Measurements from ENCODE around the gene COX7A2L. TPM values are rescaled to one million over a fixed set of nuclear protein-coding genes. Genes with fewer than 3 reads are reported as not detected.

The COX7A2L gene
- total RNA-seq, 1 donor from 2014 or later, result 109 TPM

- Histone ChIP-seq H3K4me3 (no peak overlapping the region), H3K9me3 (replicated peaks) (no peaks in the 10 kb centered on the region), H3K4me1 (peaks cover 32% of the 10 kb centered on the region), H3K27ac (replicated peaks) (no peak overlapping the region), H3K27me3 (ENCODE audit: low read depth) (no peaks in the 10 kb centered on the region), H3K36me3 (peaks cover 44% of the 10 kb centered on the region)
- intact Hi-C loops (cut with micrococcal nuclease), result no loop called here
- DNase-seq, result no peak
- TF ChIP-seq CTCF (IDR thresholded peaks at IDR 0.05; ENCODE audit: borderline replicate concordance), result no peak
Observed at GRCh38 chr2:42345986-42346385, 15.0 kb downstream of the COX7A2L start.

- peaks cover 41% of the 10 kb centered on the region for H3K36me3 ChIP-seq
- intact Hi-C loops (cut with micrococcal nuclease), result no loop called here
- H3K9me3 ChIP-seq (replicated peaks), result no peaks in the 10 kb centered on the region
Observed at GRCh38 chr2:42342795-42343241, 18.2 kb downstream of the COX7A2L start.

GRCh38 chr2:42342061-42342794 lies 18.8 kb downstream of the COX7A2L start:
- peaks cover 26% of the 10 kb centered on the region for H3K4me1 ChIP-seq
- no peaks in the 10 kb centered on the region for H3K9me3 ChIP-seq (replicated peaks)
- TF ChIP-seq CTCF (IDR thresholded peaks at IDR 0.05; ENCODE audit: borderline replicate concordance), result no peak
- H3K27me3 ChIP-seq (ENCODE audit: low read depth), result no peaks in the 10 kb centered on the region
- no peak overlapping the region for H3K4me3 ChIP-seq
- peaks cover 36% of the 10 kb centered on the region for H3K36me3 ChIP-seq
- H3K27ac ChIP-seq (replicated peaks), result peak overlapping the region; percentile 60
- intact Hi-C loops (cut with micrococcal nuclease), result no loop called here
- DNase-seq, result peak; percentile 25

More at GRCh38 chr2:42342795-42343241, 18.2 kb downstream of the COX7A2L start:
- no peak overlapping the region for H3K4me3 ChIP-seq
- no peaks in the 10 kb centered on the region for H3K27me3 ChIP-seq (ENCODE audit: low read depth)
- no peak for DNase-seq
- H3K4me1 ChIP-seq, result peaks cover 26% of the 10 kb centered on the region
- peak overlapping the region; percentile 60 for H3K27ac ChIP-seq (replicated peaks)
- no peak for TF ChIP-seq CTCF (IDR thresholded peaks at IDR 0.05; ENCODE audit: borderline replicate concordance)

GRCh38 chr2:42340938-42341636 lies 19.9 kb downstream of the COX7A2L start:
- Histone ChIP-seq H3K36me3 (peaks cover 36% of the 10 kb centered on the region), H3K9me3 (replicated peaks) (no peaks in the 10 kb centered on the region), H3K27me3 (ENCODE audit: low read depth) (no peaks in the 10 kb centered on the region), H3K4me1 (peaks cover 26% of the 10 kb centered on the region), H3K27ac (replicated peaks) (no peak overlapping the region), H3K4me3 (no peak overlapping the region)
- DNase-seq, result no peak
- intact Hi-C loops (cut with micrococcal nuclease), result no loop called here
- no peak for TF ChIP-seq CTCF (IDR thresholded peaks at IDR 0.05; ENCODE audit: borderline replicate concordance)

- H3K27me3 ChIP-seq (ENCODE audit: low read depth), result no peaks in the 10 kb centered on the region
- peaks cover 32% of the 10 kb centered on the region for H3K36me3 ChIP-seq
- no peak overlapping the region for H3K27ac ChIP-seq (replicated peaks)
- intact Hi-C loops (cut with micrococcal nuclease), result no loop called here
- no peak overlapping the region for H3K4me3 ChIP-seq
- DNase-seq, result no peak
- H3K4me1 ChIP-seq, result peaks cover 18% of the 10 kb centered on the region
- no peaks in the 10 kb centered on the region for H3K9me3 ChIP-seq (replicated peaks)
- TF ChIP-seq CTCF (IDR thresholded peaks at IDR 0.05; ENCODE audit: borderline replicate concordance), result no peak
Observed at GRCh38 chr2:42340045-42340937, 20.7 kb downstream of the COX7A2L start.
